Measurements from ENCODE around the gene RNASET2.

- TF ChIP-seq POLR2A (IDR thresholded peaks at IDR 0.05) (no peak), CTCF (IDR thresholded peaks at IDR 0.05) (no peak)
These were observed 896 bp upstream of the RNASET2 start for GRCh38 chr6:166957087-166957804.
